Trophoblast cell (in vitro differentiated cells and primary cell): ENCODE results near the gene FRMD4A.
"Not testable (repeated sequence)": the region's sequence is repeated elsewhere in the genome, so short reads cannot be mapped to it uniquely, and the experiment has no call there.

Experiments used
- DNase-seq, 2 donors: peaks; one replicate each; pipeline ENCODE4 v3.0.0-alpha.2; 2016
- H2AFZ ChIP-seq: 2 replicates; pipeline ENCODE4 v1.6.1; 2013; ENCODE audit warnings: low read length, moderate library complexity, mild to moderate bottlenecking; ENCODE audit not compliant: insufficient read depth, poor library complexity
- H2AK5ac ChIP-seq: 2 replicates; pipeline ENCODE4 v1.6.1; 2013; ENCODE audit warnings: mild to moderate bottlenecking, low read length
- H2BK120ac ChIP-seq: 2 replicates; pipeline ENCODE4 v1.6.1; 2013; ENCODE audit warnings: low read length, mild to moderate bottlenecking, moderate library complexity; ENCODE audit not compliant: insufficient read depth, poor library complexity
- H2BK12ac ChIP-seq: 2 replicates; pipeline ENCODE4 v1.6.1; 2013; ENCODE audit warnings: mild to moderate bottlenecking, low read length, moderate library complexity
- H2BK5ac ChIP-seq: 2 replicates; pipeline ENCODE4 v1.6.1; 2013; ENCODE audit warnings: low read length, low read depth, moderate library complexity, mild to moderate bottlenecking; ENCODE audit not compliant: poor library complexity
- H3K14ac ChIP-seq: 2 replicates; pipeline ENCODE4 v1.6.1; 2013; ENCODE audit warnings: mild to moderate bottlenecking, low read length
- H3K18ac ChIP-seq: 2 replicates; pipeline ENCODE4 v1.6.1; 2013; ENCODE audit warnings: mild to moderate bottlenecking, low read length
- H3K23ac ChIP-seq: 2 replicates; pipeline ENCODE4 v1.6.1; 2013; ENCODE audit warnings: low read length
- H3K27ac ChIP-seq: 2 replicates; pipeline ENCODE4 v1.5.1; 2013; ENCODE audit warnings: low read depth, mild to moderate bottlenecking, inconsistent platforms, low read length, moderate library complexity
- H3K27me3 ChIP-seq: 2 replicates; pipeline ENCODE4 v1.6.1; 2013; ENCODE audit warnings: inconsistent platforms, mild to moderate bottlenecking, low read length, moderate library complexity; ENCODE audit not compliant: insufficient read depth
- H3K36me3 ChIP-seq, 2 experiments: 1 replicate in 1 of 2; 2 replicates in 1 of 2; pipeline ENCODE4 v1.6.1; 2013; ENCODE audit warnings: low read length in 2 of 2, mild to moderate bottlenecking in 2 of 2, moderate library complexity in 1 of 2; ENCODE audit not compliant: insufficient read depth in 2 of 2, control insufficient read depth in 1 of 2
- H3K4ac ChIP-seq: 2 replicates; pipeline ENCODE4 v1.6.1; 2013; ENCODE audit warnings: low read depth, mild to moderate bottlenecking, low read length, moderate library complexity
- H3K4me1 ChIP-seq, 2 experiments: 1 replicate in 1 of 2; 2 replicates in 1 of 2; pipeline ENCODE4 v1.6.1; 2013; ENCODE audit warnings: low read length in 2 of 2, mild to moderate bottlenecking in 2 of 2, moderate library complexity in 1 of 2; ENCODE audit not compliant: insufficient read depth in 2 of 2, control insufficient read depth in 1 of 2
- H3K4me2 ChIP-seq: 2 replicates; pipeline ENCODE4 v1.6.1; 2013; ENCODE audit warnings: inconsistent platforms, mild to moderate bottlenecking, low read length, moderate library complexity
- H3K4me3 ChIP-seq: 2 replicates; pipeline ENCODE4 v1.5.1; 2013; ENCODE audit warnings: mild to moderate bottlenecking, low read depth, low read length, inconsistent platforms
- H3K79me1 ChIP-seq: one replicate; pipeline ENCODE4 v1.6.1; 2013; ENCODE audit warnings: low read length
- H3K79me2 ChIP-seq: 2 replicates; pipeline ENCODE4 v1.6.1; 2013; ENCODE audit warnings: low read length, mild to moderate bottlenecking; ENCODE audit not compliant: control insufficient read depth, insufficient read depth, poor library complexity
- H3K9ac ChIP-seq: 2 replicates; pipeline ENCODE4 v1.6.1; 2013; ENCODE audit warnings: mild to moderate bottlenecking, low read length
- H3K9me3 ChIP-seq: 2 replicates; pipeline ENCODE4 v1.6.1; 2013; ENCODE audit warnings: low read depth, mild to moderate bottlenecking, control low read depth, inconsistent platforms, low read length; ENCODE audit not compliant: insufficient read depth
- H4K12ac ChIP-seq: 2 replicates; pipeline ENCODE4 v1.6.1; 2013; ENCODE audit warnings: low read depth, mild to moderate bottlenecking, low read length, moderate library complexity
- H4K8ac ChIP-seq: 2 replicates; pipeline ENCODE4 v1.6.1; 2013; ENCODE audit warnings: low read depth, mild to moderate bottlenecking, low read length, moderate library complexity
- H4K91ac ChIP-seq: one replicate; pipeline ENCODE4 v1.6.1; 2013; ENCODE audit warnings: low read depth, mild to moderate bottlenecking, low read length, moderate library complexity
- WGBS: extraction: QIAGEN DNeasy Blood & Tissue Kit; methylation state at CpG from one replicate; pipeline ENCODE4 v1.1.7; 2013; ENCODE audit warnings: missing lambda C conversion rate; ENCODE audit not compliant: insufficient read length, insufficient coverage; ENCODE audit errors: extremely low coverage; 5-methylcytosine and 5-hydroxymethylcytosine counted together

FRMD4A gene

DNA sequence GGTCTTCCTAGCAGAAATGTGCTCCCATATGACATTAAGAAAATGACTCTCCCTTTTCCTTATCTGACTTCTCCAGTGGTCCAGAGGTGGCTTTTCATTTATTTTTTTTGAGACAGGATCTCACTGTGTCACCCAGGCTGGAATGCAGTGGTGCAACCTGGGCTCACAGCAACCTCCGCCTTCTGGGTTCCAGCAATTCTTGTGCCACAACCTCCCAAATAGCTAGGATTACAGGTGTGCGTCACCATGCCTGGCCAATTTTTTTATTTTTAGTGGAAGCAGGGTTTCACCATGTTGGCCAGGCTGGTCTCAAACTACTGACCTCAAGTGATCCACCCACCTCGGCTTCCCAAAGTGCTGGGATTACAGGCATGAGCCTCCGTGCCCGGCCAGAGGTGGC, 563.6 kb downstream of the FRMD4A start:
- H2AK5ac ChIP-seq, H3K18ac ChIP-seq, H3K36me3 ChIP-seq, H3K4me2 ChIP-seq, H3K14ac ChIP-seq, H2BK5ac ChIP-seq, H3K4ac ChIP-seq, H3K79me2 ChIP-seq, H2AFZ ChIP-seq, H4K12ac ChIP-seq, H3K23ac ChIP-seq, H3K79me1 ChIP-seq, H4K8ac ChIP-seq, H3K4me1 ChIP-seq, H3K4me3 ChIP-seq, H3K9ac ChIP-seq, H2BK12ac ChIP-seq, H2BK120ac ChIP-seq, H4K91ac ChIP-seq, H3K27me3 ChIP-seq, H3K9me3 ChIP-seq: not testable (repeated sequence)
- H3K27ac ChIP-seq = peak overlapping the region; percentile 24
- no CpG with 5 or more reads among the region's 5 CpGs for WGBS
- peak; percentile 91 to 93 for DNase-seq

DNA sequence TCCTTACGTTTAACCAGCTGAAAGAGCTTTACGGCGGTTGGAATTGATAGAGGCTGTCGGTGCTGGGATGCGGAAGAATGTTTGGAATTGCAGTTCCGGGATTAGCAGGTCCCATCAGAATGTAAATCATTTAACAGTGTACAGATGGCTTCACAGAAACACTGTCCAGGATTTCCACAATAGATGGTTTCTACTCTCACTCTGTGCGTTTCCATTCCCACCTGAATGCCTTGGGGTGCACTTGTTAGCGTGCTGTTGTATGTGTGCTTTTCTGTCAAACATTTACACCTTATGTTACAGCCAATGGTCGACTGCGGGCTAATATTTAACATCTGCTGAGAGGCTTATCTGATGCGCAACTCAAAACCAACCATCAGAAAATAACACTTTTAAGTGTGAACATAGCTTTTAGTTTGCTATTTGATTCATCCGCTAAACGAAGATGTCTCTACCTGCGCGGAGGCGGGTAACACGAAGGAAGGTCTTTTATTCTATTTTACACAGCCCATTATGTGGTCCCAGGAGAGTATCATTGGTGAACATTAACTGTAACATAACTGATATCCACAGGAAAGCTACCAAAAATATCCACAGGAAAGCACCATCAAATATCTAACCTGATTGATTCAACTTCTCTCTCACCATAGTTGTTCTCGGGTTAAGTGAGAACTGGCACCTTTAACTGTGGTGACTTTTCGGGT, 564.9 kb downstream of the FRMD4A start:
- Histone ChIP-seq H2AK5ac (no peak overlapping the region), H3K4me3 (no peak overlapping the region), H2BK12ac (no peak overlapping the region), H4K8ac (no peak overlapping the region), H3K18ac (no peak overlapping the region), H3K4me1 (peaks cover 9 to 10% of the 10 kb centered on the region in 2 experiments), H4K12ac (no peak overlapping the region), H3K4ac (no peak overlapping the region), H3K9me3 (no peaks in the 10 kb centered on the region), H2BK5ac (peak overlapping the region; percentile 51), H3K79me1 (peaks cover 6% of the 10 kb centered on the region), H3K36me3 (no peaks in the 10 kb centered on the region), H4K91ac (no peak overlapping the region), H2BK120ac (no peak overlapping the region), H3K27ac (peak overlapping the region; percentile 67), H3K14ac (no peak overlapping the region), H3K23ac (no peak overlapping the region), H2AFZ (no peak overlapping the region), H3K79me2 (no peaks in the 10 kb centered on the region), H3K27me3 (no peaks in the 10 kb centered on the region), H3K4me2 (no peak overlapping the region), H3K9ac (no peak overlapping the region)
- no CpG with 5 or more reads among the region's 19 CpGs for WGBS
- DNase-seq = peak; percentile 75 to 90

DNA sequence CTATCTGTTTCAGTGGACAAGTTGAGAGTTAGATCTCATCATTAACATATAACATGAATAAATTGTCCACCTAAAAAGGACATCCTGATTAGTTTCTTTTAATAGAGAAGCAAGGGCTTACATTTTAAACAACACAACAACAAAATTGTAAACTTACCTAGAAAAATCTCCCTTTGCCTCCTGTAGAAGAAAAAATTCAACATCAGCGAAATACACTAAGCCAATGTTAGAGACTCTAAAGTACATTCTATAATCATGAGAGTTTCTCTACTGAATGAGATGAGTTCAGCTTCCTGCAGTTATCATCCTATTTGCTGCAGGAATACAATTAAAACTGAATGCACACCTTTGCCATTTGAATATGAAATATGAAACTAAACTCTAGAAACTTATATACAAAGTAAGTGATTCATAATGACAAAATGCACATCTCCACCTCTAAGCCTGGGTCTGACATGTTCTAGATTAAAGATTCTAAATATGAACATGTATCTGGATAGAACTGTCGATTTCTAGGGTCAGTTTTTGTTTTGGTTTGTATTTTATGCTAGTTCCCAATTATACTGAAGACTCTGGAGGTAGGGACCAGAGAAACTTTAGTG, 569.1 kb downstream of the FRMD4A start:
- H2BK120ac ChIP-seq = no peak overlapping the region
- no peak overlapping the region for H3K23ac ChIP-seq
- no CpG with 5 or more reads among the region's 2 CpGs for WGBS
- H3K4ac ChIP-seq = no peak overlapping the region
- no peak overlapping the region for H3K18ac ChIP-seq
- H3K79me2 ChIP-seq = no peaks in the 10 kb centered on the region
- no peak for DNase-seq
- no peak overlapping the region for H3K27ac ChIP-seq
- no peaks in the 10 kb centered on the region for H3K27me3 ChIP-seq
- no peak overlapping the region for H4K91ac ChIP-seq
- no peak overlapping the region for H4K12ac ChIP-seq
- H3K14ac ChIP-seq = no peak overlapping the region
- no peaks in the 10 kb centered on the region for H3K9me3 ChIP-seq
- peaks cover 13% of the 10 kb centered on the region for H3K79me1 ChIP-seq
- H3K4me2 ChIP-seq = no peak overlapping the region
- H2AK5ac ChIP-seq = no peak overlapping the region
- H3K36me3 ChIP-seq = no peaks in the 10 kb centered on the region
- H3K4me3 ChIP-seq = no peak overlapping the region
- H4K8ac ChIP-seq = no peak overlapping the region
- H2AFZ ChIP-seq = no peak overlapping the region
- no peak overlapping the region for H3K9ac ChIP-seq
- H2BK12ac ChIP-seq = no peak overlapping the region
- no peak overlapping the region for H2BK5ac ChIP-seq
- H3K4me1 ChIP-seq = peaks cover 7 to 8% of the 10 kb centered on the region in 2 experiments

DNA sequence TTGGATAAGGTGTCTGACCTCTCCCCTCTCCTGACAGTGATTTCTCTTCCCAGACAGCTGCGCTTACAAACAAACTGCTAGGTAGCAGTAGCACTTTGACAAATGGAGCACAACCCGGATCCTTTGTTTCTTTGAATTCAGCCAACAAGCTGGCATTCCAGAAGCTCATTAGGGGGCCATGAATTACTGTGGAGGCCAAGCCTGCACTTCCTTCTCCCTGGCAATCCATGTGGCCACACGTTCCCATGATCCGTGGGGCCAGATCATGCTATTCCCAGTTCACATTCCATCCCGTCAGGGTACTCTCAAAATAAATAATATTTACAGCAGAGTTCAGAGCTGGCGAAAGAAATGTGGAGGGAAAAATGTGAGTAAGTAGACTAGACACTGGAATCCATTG, 571.6 kb downstream of the FRMD4A start:
- Histone ChIP-seq H4K12ac (no peak overlapping the region), H2BK120ac (peak overlapping the region; percentile 70), H2BK5ac (peak overlapping the region; percentile 61), H3K9ac (no peak overlapping the region), H3K4me2 (no peak overlapping the region), H3K4me1 (peaks cover 3 to 8% of the 10 kb centered on the region in 2 experiments), H4K91ac (peak overlapping the region; percentile 87), H3K4me3 (no peak overlapping the region), H3K79me1 (peaks cover 13% of the 10 kb centered on the region), H4K8ac (peak overlapping the region; percentile 58), H3K14ac (peak overlapping the region; percentile 72), H3K79me2 (no peaks in the 10 kb centered on the region), H2BK12ac (peak overlapping the region; percentile 86), H3K9me3 (no peaks in the 10 kb centered on the region), H3K27ac (peak overlapping the region; percentile 51), H3K27me3 (no peaks in the 10 kb centered on the region), H3K18ac (peak overlapping the region; percentile 51), H3K4ac (no peak overlapping the region), H2AFZ (peak overlapping the region; percentile 52), H2AK5ac (no peak overlapping the region), H3K23ac (no peak overlapping the region), H3K36me3 (no peaks in the 10 kb centered on the region)
- no CpG with 5 or more reads among the region's 6 CpGs for WGBS
- DNase-seq = no peak
